K562 (cell line): ENCODE results near the gene CCNT1. TPM values are rescaled to one million over a fixed set of nuclear protein-coding genes. Genes with fewer than 3 reads are reported as not detected.
A peak's percentile ranks its signal among the peaks of the same experiment; 100 is the strongest.
"Not testable (repeated sequence)": the region's sequence is repeated elsewhere in the genome, so short reads cannot be mapped to it uniquely, and the experiment has no call there.

Source experiments
- ATAC-seq: fragments of 200-7000 bp; cut with Tn5 transposase; 3 replicates; pipeline ENCODE4 v1.9.1; 2020; ENCODE audit warnings: moderate library complexity
- BruUV-seq: library from RNA; stranded (reverse); fragments of 400-500 nt; replicated peaks from 2 replicates; lab custom pipeline; 2021; lab: Mats Ljungman, UMichigan
- CTCF ChIA-PET: fragments of 300-600 bp; formaldehyde crosslinking; extraction: SDS; loops from one replicate; lab custom pipeline; 2021; ENCODE audit warnings: low intra/inter-chr PET ratio; lab: Yijun Ruan, JAX
- POLR2A ChIA-PET: fragments of 300-600, 350-650 bp; sonication (Branson Sonifier 250); formaldehyde crosslinking; extraction: SDS; loops from one replicate; lab custom pipeline; 2021; ENCODE audit warnings: antibody characterized with exemption, inconsistent platforms; lab: Yijun Ruan, JAX
- DNase-seq, 4 experiments: peaks; one replicate each; pipeline versions ENCODE4 v3.0.0 to v3.0.0-alpha.2; 2011 to 2018; ENCODE audit warnings: low spot score in 3 of 4, mixed read lengths in 3 of 4; ENCODE audit errors: extremely low read depth in 1 of 4
- FAIRE-seq: peaks from 2 replicates; lab custom pipeline; 2011; peaks lifted over from hg19 to GRCh38; lab: Jason Lieb, UNC
- H2AFZ ChIP-seq: 2 replicates; pipeline ENCODE4 v1.6.0; 2011; ENCODE audit warnings: low read depth, low read length, control low read depth, inconsistent platforms
- H3K27ac ChIP-seq: fragments of 200-600 bp; 3 replicates; pipeline ENCODE4 v1.8.0; 2011; ENCODE audit warnings: low read depth, mild to moderate bottlenecking, control low read depth, inconsistent platforms, low read length, moderate library complexity, mixed read lengths; ENCODE audit errors: extremely low read depth
- H3K27me3 ChIP-seq, 2 experiments: fragments of 300-600 bp in 1 of 2; 2 replicates in 1 of 2; 3 replicates in 1 of 2; pipeline versions ENCODE4 v1.6.0 to v1.8.0; 2011; ENCODE audit warnings: inconsistent platforms in 2 of 2, low read length in 2 of 2, mild to moderate bottlenecking in 1 of 2, mixed read lengths in 1 of 2, moderate library complexity in 1 of 2; ENCODE audit not compliant: control insufficient read depth in 2 of 2, insufficient read depth in 2 of 2
- H3K36me3 ChIP-seq: fragments of 300-600 bp; 3 replicates; pipeline ENCODE4 v1.8.0; 2011; ENCODE audit warnings: mild to moderate bottlenecking, low read length, inconsistent platforms; ENCODE audit not compliant: control insufficient read depth, insufficient read depth
- H3K4me1 ChIP-seq, 2 experiments: fragments of 200-600 bp in 1 of 2; replicated peaks in 1 of 2; 2 replicates in 1 of 2; 3 replicates in 1 of 2; pipeline versions ENCODE4 v1.5.1 to v1.8.0; 2011; ENCODE audit warnings: inconsistent platforms in 2 of 2, low read length in 2 of 2, mild to moderate bottlenecking in 1 of 2, mixed read lengths in 1 of 2, moderate library complexity in 1 of 2; ENCODE audit not compliant: control insufficient read depth in 2 of 2, insufficient read depth in 2 of 2
- H3K4me2 ChIP-seq: 2 replicates; pipeline ENCODE4 v1.6.1; 2011; ENCODE audit warnings: low read length, control low read depth, inconsistent platforms, mixed read lengths; ENCODE audit not compliant: insufficient read depth
- H3K4me3 ChIP-seq: fragments of 200-600 bp; sonication (generic), shearing (Covaris generic); 2 replicates; pipeline ENCODE4 v1.5.1; 2016; ENCODE audit warnings: control low read depth, inconsistent platforms
- H3K79me2 ChIP-seq: fragments of 200-600 bp; 3 replicates; pipeline ENCODE4 v1.8.0; 2011; ENCODE audit warnings: low read length, inconsistent platforms; ENCODE audit not compliant: control insufficient read depth, insufficient read depth
- H3K9ac ChIP-seq, 2 experiments: 2 replicates each; pipeline versions ENCODE4 v1.6.0 to v1.6.1; 2011; ENCODE audit warnings: low read depth in 2 of 2, low read length in 2 of 2, control low read depth in 1 of 2, inconsistent platforms in 1 of 2, mild to moderate bottlenecking in 1 of 2, mixed read lengths in 1 of 2; ENCODE audit not compliant: insufficient read depth in 1 of 2
- H3K9me1 ChIP-seq: one replicate; pipeline ENCODE4 v1.6.0; 2011; ENCODE audit warnings: inconsistent platforms, mild to moderate bottlenecking, low read length, moderate library complexity; ENCODE audit not compliant: control insufficient read depth, insufficient read depth
- H3K9me3 ChIP-seq: replicated peaks from 2 replicates; pipeline ENCODE4 v1.5.1; 2011; ENCODE audit warnings: low read depth, low read length, inconsistent platforms; ENCODE audit not compliant: control insufficient read depth, insufficient read depth
- H4K20me1 ChIP-seq: replicated peaks from 2 replicates; pipeline ENCODE4 v1.6.1; 2011; ENCODE audit warnings: low read length, inconsistent platforms, mixed read lengths; ENCODE audit not compliant: control insufficient read depth, insufficient read depth
- C11orf30 ChIP-seq: fragments of 450-650 bp; IDR thresholded peaks from 2 replicates; pipeline ENCODE4 v1.6.1; 2016; ENCODE audit warnings: low read depth, mild to moderate bottlenecking
- PRDM10 ChIP-seq: fragments of 450-650 bp; IDR thresholded peaks from 2 replicates; pipeline ENCODE4 v1.6.1; 2018; ENCODE audit not compliant: partially characterized antibody
- ZNF316 ChIP-seq: fragments of 450-650 bp; IDR thresholded peaks from 2 replicates; pipeline ENCODE4 v1.6.1; 2016
- ZNF324 ChIP-seq: fragments of 250-450 bp; sonication (Bioruptor Pico); IDR thresholded peaks from 2 replicates; pipeline ENCODE4 v1.4.0; 2020; ENCODE audit warnings: mild to moderate bottlenecking
- WGBS: fragments of 100-300 bp; shearing (Covaris generic); methylation state at CpG from one replicate; pipeline ENCODE4 v1.1.6; 2016; ENCODE audit warnings: low coverage, mixed read lengths; ENCODE audit not compliant: insufficient coverage; ENCODE audit errors: missing lambda C conversion rate; 5-methylcytosine and 5-hydroxymethylcytosine counted together
- in situ Hi-C: fragments of 300-500 bp; cut with MboI; formaldehyde crosslinking; loops from 4 replicates; pipeline ENCODE4 v1.15.0; 2018; ENCODE audit warnings: inconsistent platforms, mixed read lengths
- intact Hi-C: fragments of 100-400 bp; cut with micrococcal nuclease; formaldehyde crosslinking; loops from 2 replicates; pipeline ENCODE4 v1.14.2; 2022
- polyA plus RNA-seq, 8 experiments: library from polyadenylated mRNA; depleted of rRNA in 4 of 8; stranded (reverse) in 5 of 8; unstranded in 3 of 8; fragments of >200 nt; fragmentation: Nextera tagmentation in 2 of 8; fragmentation: Illumina TruSeq in 1 of 8; extraction: Ambion mirVana in 2 of 8; extraction: Trizol in 1 of 8; gene quantifications; 2 replicates each; pipeline versions ENCODE4 v1.2.1 to v1.2.3, GENCODE V29; 2011 to 2014; ENCODE audit warnings: inconsistent platforms in 1 of 8, missing spikeins in 1 of 8
- total RNA-seq, 7 experiments: library from RNA; depleted of rRNA in 6 of 7; stranded (reverse); fragments of >200 nt in 6 of 7; fragmentation: Illumina TruSeq in 2 of 7; extraction: Trizol in 2 of 7; gene quantifications; 2 replicates each; pipeline versions ENCODE4 v1.2.1 to v1.2.3, GENCODE V29; 2011 to 2021; ENCODE audit warnings: low replicate concordance in 1 of 7

Gene CCNT1
- total and polyA plus RNA-seq, 9 of the 15 experiments (the other 6 are each of a cell fraction or from before 2014, with no cell fraction given): 9.7 to 52.4 (median 33.4) TPM

- H3K27me3 ChIP-seq: no peaks in the 10 kb centered on the region
- no peaks in the 10 kb centered on the region for H3K4me1 ChIP-seq
- H4K20me1 ChIP-seq: no peaks in the 10 kb centered on the region; the same call in 1 of the 2 replicates
- no peak overlapping the region for H3K4me3 ChIP-seq
- TF ChIP-seq C11orf30 (peak; percentile 22; the same call in 1 of the 2 replicates), ZNF324 (CRISPR knock-in tag) (no peak), ZNF316 (0 out of 2 replicates have a peak, but pooled peaks have one; percentile 31)
- TF ChIP-seq, all 486 proteins: peak for 2
- peaks cover 53% of the 10 kb centered on the region for H3K36me3 ChIP-seq
- no peak overlapping the region for H2AFZ ChIP-seq
- CTCF ChIA-PET: no interaction called here
- no peak overlapping the region for H3K4me2 ChIP-seq
- no peak overlapping the region for H3K27ac ChIP-seq
- DNase-seq: no peak
- H3K9me1 ChIP-seq: no peaks in the 10 kb centered on the region
- FAIRE-seq: no peak
- no peak overlapping the region for H3K9ac ChIP-seq
- WGBS: 66% methylated on average over 4 of the region's 4 CpGs
- POLR2A ChIA-PET: interaction anchor here (1.0 to 3.2 kb wide), 2 partner anchors 9 to 11 kb away, joined by 4 to 14 read pairs; no protein-coding TSS in a partner anchor
- no TSS peak for BruUV-seq
- peak; percentile 52 for ATAC-seq
- intact Hi-C loops: no loop called here
- no peaks in the 10 kb centered on the region for H3K9me3 ChIP-seq
- in situ Hi-C loops: no loop called here
- H3K79me2 ChIP-seq: no peaks in the 10 kb centered on the region
Observed at GRCh38 chr12:48651681-48652080, 64.8 kb downstream of the CCNT1 start.

- H3K27ac ChIP-seq, H3K9me3 ChIP-seq, FAIRE-seq, H3K36me3 ChIP-seq, intact Hi-C loops, H3K4me1 ChIP-seq, in situ Hi-C loops, H3K27me3 ChIP-seq, ATAC-seq, H3K4me3 ChIP-seq, DNase-seq, H3K9me1 ChIP-seq, H2AFZ ChIP-seq, POLR2A ChIA-PET, H3K4me2 ChIP-seq, H4K20me1 ChIP-seq, CTCF ChIA-PET, H3K79me2 ChIP-seq, BruUV-seq, H3K9ac ChIP-seq: not testable (repeated sequence)
- peak; percentile 20 for TF ChIP-seq PRDM10
- 70% methylated on average over 1 of the region's 8 CpGs for WGBS
Observed at GRCh38 chr12:48645354-48645753, 71.2 kb downstream of the CCNT1 start.
